HG03558 (cell line): ENCODE results near the gene C2CD2.

Experiments used
- ATAC-seq: cut with Tn5 transposase; IDR thresholded peaks from one replicate; pipeline ENCODE4 v1.9.1; 2021; ENCODE audit warnings: moderate number of reproducible peaks; ENCODE audit not compliant: unreplicated experiment; ENCODE audit errors: extremely low read depth

C2CD2 gene

GRCh38 chr21:41892726-41893125, 61.1 kb downstream of the C2CD2 start:
- no peak for ATAC-seq

DNA sequence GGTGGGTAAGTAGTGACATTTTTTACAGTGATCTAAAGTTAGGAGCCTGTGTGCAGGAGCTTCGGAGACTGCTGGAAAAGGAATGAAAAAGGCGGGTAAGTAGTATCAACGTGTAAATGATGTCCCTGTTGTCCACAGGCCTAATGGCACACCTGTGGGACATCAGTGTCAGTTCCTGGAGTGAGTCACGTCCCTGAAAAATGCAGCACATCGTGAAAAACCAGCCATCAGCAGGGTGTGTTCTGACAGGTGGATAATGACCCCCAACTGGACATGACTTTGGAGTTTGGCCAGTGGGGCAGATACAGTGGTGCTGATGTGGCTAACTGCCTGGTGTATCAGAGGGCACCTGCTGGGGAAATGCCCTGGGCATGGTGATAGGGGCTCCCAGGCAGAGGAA, 62.7 kb downstream of the C2CD2 start:
- ATAC-seq: no peak

GRCh38 chr21:41890355-41890754, 63.5 kb downstream of the C2CD2 start:
- no peak for ATAC-seq

DNA sequence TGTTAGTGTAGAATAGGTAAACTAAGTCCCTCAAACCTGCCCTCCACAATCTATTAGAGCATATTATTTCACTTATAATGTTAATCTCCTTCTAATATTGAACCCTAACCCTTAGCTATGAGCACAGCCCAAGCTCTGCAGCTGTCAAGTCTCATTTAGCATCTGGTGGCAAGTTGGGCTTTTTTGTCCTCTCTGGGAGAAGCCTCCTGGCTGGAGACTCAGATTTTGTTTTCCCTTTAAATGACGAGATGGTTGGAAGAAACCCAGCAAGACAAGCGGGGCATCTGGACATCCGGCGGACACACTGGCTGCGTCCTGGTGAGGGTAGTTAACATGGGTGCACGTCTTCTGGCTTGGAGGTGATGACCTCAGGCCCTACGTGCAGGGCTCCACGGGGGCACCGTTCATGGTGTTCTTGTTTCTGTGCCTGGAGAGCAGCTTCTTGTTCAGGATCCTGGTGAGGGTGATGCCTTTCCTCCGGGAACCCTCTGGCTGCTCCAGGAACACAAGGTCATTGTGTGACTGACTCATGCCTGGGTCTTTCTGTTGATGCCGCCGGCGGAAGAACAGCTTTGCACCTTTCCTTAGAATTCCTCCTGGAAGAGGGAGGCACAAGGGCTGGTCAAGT, 65.0 kb downstream of the C2CD2 start:
- no peak for ATAC-seq

DNA sequence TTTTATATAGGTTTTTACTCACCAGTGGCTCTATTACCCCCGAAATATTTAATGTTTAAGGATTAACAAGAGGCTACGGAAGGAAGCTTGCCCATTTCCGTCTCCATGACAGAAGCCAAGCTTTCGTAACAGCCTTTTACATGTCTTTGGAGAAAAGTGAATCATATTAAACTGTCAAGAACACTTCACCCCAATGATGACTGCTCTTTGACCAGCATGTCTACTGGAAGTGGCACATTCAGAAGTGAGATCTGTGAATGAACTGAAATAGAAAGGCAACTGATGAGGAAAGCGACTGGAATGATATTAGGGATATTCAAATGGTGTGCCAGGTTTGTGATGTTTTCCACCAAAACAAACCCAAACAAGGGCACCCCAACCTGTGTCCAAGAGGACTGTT, 66.2 kb downstream of the C2CD2 start:
- ATAC-seq: no peak

DNA sequence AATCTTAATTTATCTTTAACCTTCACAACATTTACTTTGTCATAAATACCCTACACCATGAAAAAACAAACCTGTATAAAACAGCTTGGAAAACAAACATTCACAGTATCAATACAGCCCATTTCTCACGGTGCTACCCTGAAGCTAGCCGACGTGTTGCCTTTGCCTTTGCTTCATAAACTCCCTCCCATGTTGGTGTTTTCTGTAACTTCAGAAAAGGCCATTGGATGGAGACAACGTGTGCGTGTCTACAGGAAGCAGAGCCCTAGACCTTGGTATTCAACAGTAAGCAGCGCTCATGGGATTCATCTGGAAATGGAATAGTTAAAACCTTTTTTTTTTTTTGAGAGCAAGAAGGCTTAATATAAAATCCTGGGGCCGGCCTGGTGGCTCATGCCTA, 67.5 kb downstream of the C2CD2 start:
- no peak for ATAC-seq

- no peak for ATAC-seq
Observed at GRCh38 chr21:41885341-41886024, 68.3 kb downstream of the C2CD2 start.

GRCh38 chr21:41884501-41885030, 69.3 kb downstream of the C2CD2 start:
- ATAC-seq: no peak

DNA sequence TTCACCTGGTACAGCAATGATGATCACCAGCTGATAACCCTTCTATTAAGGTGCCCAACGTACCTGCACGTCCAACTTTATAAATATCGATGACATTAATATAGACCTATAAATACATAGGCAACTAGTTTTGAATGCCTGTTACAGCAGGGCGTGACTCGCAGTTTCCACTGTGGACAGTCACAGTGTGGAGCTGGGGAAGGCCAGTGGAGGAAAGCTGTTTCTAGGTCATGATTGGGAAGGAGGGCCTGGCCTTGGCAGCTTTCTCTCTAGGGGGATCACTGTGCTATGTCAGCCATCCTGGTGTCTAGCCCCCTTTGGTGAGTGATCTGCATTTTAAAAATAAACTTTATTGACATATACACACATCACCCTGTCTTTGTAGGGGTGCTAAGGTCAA, 70.2 kb downstream of the C2CD2 start:
- ATAC-seq: no peak

DNA sequence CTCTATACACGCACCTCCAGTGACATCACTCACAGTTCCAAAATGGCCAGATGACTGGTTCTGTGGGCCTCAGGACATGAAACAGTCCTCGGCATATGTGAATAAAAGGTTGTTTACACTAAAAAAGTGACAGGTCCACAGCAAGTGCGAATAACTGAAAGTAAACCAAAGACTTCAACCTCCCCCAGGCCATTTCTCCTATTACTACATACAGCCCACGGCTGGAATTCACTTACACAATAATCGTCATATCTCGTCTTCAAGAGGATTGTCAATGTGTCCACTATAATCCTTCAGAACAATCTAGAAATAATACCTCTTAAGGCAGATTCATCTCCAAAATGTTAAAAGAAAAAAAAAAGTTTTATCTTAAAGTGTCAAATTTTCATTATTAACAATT, 72.8 kb downstream of the C2CD2 start:
- ATAC-seq: no peak

- ATAC-seq: no peak
Observed at GRCh38 chr21:41880153-41880552, 73.7 kb downstream of the C2CD2 start.

DNA sequence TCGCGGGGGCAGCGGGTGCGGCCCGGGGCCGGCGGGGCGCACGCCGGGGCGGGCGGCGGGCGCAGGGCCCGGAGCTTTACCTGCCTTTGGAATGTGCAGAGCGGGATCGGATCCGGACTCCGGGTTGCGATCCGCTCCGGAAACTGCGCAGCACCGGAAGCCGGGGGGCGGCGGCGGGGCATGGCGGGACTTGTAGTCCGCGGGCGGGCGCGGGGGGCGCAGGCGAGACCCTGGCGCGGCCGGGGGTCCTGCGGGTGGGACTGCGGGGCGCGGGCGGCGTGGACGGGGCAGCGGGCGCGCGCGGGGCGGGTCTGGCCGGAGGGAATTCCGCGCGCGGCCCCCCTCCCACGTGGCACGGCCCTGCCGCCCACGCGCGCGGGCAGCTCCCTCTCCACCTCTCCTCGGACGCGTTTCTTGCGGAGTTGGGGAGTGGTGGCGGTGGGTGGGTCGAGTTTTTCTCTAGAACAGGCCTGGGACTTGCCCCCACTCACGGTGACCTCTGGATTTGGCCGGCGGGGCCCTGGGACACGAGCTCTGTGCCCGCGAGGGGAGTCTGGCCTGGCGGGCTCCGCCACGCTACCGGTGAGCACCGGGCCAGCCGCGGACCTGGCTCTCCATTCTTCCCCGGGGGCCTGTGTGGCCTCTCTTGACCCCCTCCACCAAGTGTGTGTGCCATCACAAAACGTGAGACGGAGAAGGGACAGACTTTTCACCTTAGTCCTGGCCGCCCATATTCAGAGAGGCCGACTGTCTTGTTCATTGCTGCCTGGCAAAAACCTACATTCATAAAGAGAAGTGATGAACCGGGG, 74.4 kb downstream of the C2CD2 start, which contains the start of gene PRDM15:
PRDM15 (minus strand) TSS at position 155 of the 809 bp plus-strand sequence. CDS start 18,981 bp downstream, outside the sequence.
- ATAC-seq: peak; percentile 29

DNA sequence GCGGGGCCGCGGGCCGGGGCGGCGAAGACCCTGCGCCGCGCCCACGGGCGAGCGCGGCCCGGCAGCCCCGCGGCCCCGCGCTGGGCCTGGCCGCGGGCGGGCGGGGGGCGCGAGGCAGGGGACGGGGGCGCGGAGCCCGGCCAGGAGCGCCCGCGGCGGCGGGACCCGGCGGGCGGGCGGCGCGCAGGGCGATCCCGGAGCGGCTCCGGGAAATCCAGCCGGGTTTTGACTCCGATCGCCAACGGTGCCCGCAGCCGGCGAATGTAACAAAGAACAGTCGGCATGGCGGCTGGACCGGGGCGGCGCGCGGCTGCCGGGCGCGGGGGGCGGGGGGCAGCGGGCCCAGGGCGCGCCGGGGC, 75.0 kb downstream of the C2CD2 start:
- ATAC-seq: peak; percentile 30

- ATAC-seq: peak; percentile 17
Observed at GRCh38 chr21:41877901-41878830, 75.7 kb downstream of the C2CD2 start.

DNA sequence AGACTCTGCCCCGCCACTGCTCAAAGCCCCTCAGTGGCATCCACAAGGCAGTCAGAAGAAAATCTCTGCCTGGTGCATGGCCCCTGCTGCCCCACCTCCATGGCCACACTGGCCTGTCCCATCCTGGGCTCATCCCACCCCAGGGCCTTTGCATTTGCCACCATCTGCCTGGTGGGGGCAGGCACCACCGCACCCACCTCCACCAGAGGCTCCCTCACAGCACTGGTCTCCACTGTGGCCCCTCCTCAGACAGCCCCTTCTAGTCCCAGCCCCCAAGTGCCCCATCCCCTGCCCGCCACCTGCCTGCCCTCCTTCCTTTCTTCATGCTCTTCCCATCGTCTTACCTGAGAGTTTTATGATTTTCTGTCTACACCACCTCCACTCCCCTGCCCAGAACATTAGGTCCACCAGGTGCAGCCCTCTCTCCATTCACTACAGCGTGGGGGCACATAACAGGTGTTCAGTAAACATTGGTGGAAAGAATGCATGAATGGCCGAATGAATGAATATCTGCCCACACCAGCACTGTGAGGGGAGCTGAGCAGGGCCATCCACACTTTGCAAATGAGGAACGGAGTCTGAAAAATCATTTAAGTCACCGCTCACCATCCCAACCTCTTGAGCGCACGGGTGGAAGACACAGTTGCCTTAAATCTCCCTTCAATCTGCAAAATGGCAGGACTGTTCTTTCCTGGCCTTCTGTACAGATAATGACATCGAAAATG, 76.7 kb downstream of the C2CD2 start:
- ATAC-seq: no peak

- ATAC-seq: no peak
Observed at GRCh38 chr21:41876396-41876795, 77.4 kb downstream of the C2CD2 start.

DNA sequence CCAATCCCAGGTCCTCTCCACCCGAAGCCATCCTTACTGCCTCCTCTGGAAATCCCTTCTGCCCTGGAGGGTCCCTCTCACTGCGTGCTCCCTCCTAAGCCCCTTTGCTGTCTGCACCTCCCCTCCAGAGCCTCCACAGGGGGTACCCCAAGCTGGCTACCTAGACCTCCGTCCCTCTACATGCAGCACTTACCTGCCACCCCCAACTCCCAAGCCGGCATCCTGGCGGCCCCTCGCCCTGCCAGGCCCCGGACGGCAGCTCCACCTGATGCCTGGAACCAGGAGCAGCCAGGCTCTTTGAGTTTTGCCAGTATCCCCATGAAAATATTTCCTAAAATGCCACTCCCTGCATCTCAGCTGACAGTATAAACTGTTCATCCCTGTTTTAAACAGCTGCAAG, 78.7 kb downstream of the C2CD2 start:
- no peak for ATAC-seq

GRCh38 chr21:41874611-41875010, 79.2 kb downstream of the C2CD2 start:
- no peak for ATAC-seq

- ATAC-seq: no peak
Observed at GRCh38 chr21:41873426-41873825, 80.4 kb downstream of the C2CD2 start.
